GM23248 (cell line): Measurements from ENCODE around the gene KCNMA1.

Experiments
- EZH2 ChIP-seq: fragments of 200-600 bp; sonication (generic); IDR thresholded peaks from 2 replicates; pipeline ENCODE4 v1.6.1; 2018; ENCODE audit warnings: antibody characterized with exemption, mild to moderate bottlenecking; ENCODE audit not compliant: insufficient read depth, poor library complexity, severe bottlenecking
- EZH2phosphoT487 ChIP-seq: fragments of 200-600 bp; sonication (generic); IDR thresholded peaks from 2 replicates; pipeline ENCODE4 v1.6.1; 2018; ENCODE audit warnings: antibody characterized with exemption, moderate library complexity, mild to moderate bottlenecking, low read depth; ENCODE audit not compliant: insufficient read depth

DNA sequence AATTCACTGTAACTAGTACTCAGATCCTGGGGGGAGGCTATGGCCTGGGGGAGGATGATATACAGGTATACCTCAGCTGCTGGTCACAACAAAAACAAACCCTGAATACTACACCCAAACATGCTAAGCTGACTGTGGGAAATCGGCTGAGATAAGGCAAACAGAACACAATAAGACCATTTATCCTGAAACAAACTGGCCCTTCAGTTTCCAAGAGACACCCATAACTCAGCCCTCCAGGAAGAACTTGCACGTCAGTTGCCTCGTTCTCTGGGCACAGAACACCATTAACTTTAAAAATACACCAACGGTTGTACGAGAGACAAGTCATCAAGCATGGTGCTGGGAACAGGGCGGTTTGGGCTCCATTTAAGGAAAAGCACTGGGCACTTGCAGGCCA lies 24.1 kb upstream of the KCNMA1 start:
- TF ChIP-seq EZH2 = no peak
- no peak for TF ChIP-seq EZH2phosphoT487
